ENCODE results near the gene HELB. TPM values are rescaled to one million over a fixed set of nuclear protein-coding genes. Genes with fewer than 3 reads are reported as not detected.

The HELB gene
- 4.6 and 4.9 TPM in 2 replicates for total RNA-seq

GRCh38 chr12:66301944-66302826 lies at the start of gene HELB:
TSS of gene HELB (plus strand) at chr12:66302493. CDS start at chr12:66302604, 111 bp downstream.

Other genes with a start within 250 kb of the HELB start
- gene LLPH, start 171.7 kb upstream of the HELB start, total RNA-seq: 4.3 and 5.7 TPM in 2 replicates
- 94.6 and 115 TPM in 2 replicates for gene TMBIM4, start 132.5 kb upstream of the HELB start, total RNA-seq
- gene IRAK3, start 113.3 kb upstream of the HELB start, total RNA-seq: 2.0 and 2.4 TPM in 2 replicates

Data from uterine smooth muscle cell (primary cell).